ENCODE results near the gene NDST1.

GRCh38 chr5:150561571-150562275 is 53.8 kb downstream of the NDST1 start:
- TF ChIP-seq JUND (IDR thresholded peaks at IDR 0.05; ENCODE audit: low read depth, low read length) (no peak), EP300 (IDR thresholded peaks at IDR 0.05; ENCODE audit: borderline replicate concordance in 1 of 2, control insufficient read depth in 1 of 2, low read depth in 2 of 2, low read length in 2 of 2) (no peak), ELK1 (IDR thresholded peaks at IDR 0.05; ENCODE audit: low read depth, low read length) (no peak), CEBPB (IDR thresholded peaks at IDR 0.05; ENCODE audit: borderline replicate concordance in 1 of 2, low read depth in 2 of 2, low read length in 2 of 2) (no peak), MXI1 (IDR thresholded peaks at IDR 0.05; ENCODE audit: low read depth, low read length) (no peak), POLR2A (IDR thresholded peaks at IDR 0.05; ENCODE audit: low read depth, low read length) (no peak), KDM1A (IDR thresholded peaks at IDR 0.05; ENCODE audit: borderline replicate concordance) (no peak), CTCF (IDR thresholded peaks at IDR 0.05 in 2 of 3, conservative IDR thresholded peaks at IDR 0.05 in 1 of 3; ENCODE audit: control insufficient read depth in 2 of 3, extremely low read depth in 1 of 3, insufficient read depth in 1 of 3, low read depth in 3 of 3, low read length in 3 of 3) (no peak), TAF1 (IDR thresholded peaks at IDR 0.05; ENCODE audit: borderline replicate concordance, low read depth, low read length) (no peak), BRCA1 (IDR thresholded peaks at IDR 0.05; ENCODE audit: low read depth, low read length) (no peak)

Measured in GM12878 (cell line).